ENCODE data around the gene SYNE2.
A peak's percentile ranks its signal among the peaks of the same experiment; 100 is the strongest.

SYNE2 gene

DNA sequence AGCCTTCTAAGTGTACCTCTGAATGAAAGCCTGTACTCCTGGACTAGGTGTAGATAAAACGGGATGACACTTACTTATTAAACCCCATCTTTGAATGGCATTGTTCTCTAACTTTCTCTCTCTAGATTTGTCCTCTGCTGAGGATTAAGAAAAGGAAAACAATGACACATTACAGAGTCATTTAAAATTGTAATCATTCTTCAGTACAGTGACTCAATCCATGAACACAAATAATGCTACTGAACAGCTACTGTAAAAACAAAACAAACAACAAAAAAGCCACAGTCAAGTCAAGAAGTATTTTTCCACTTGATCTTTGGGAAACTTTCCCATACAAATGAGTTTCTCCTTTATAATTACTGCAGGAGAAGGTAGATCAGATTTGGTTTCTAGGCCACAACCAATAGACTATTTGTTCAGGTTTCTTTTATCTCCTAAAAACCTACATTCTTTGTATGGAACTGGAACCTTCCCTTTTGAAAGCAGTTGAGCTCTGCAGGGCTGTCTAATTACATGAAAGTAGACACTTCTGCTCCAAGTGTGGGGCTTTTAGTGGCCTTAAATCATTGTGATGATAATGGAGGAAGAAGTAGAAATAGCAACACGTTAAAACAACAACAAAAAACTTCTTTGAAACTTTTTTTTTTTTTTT lies 222.3 kb downstream of the SYNE2 start:
- TF ChIP-seq, protein P1, sequence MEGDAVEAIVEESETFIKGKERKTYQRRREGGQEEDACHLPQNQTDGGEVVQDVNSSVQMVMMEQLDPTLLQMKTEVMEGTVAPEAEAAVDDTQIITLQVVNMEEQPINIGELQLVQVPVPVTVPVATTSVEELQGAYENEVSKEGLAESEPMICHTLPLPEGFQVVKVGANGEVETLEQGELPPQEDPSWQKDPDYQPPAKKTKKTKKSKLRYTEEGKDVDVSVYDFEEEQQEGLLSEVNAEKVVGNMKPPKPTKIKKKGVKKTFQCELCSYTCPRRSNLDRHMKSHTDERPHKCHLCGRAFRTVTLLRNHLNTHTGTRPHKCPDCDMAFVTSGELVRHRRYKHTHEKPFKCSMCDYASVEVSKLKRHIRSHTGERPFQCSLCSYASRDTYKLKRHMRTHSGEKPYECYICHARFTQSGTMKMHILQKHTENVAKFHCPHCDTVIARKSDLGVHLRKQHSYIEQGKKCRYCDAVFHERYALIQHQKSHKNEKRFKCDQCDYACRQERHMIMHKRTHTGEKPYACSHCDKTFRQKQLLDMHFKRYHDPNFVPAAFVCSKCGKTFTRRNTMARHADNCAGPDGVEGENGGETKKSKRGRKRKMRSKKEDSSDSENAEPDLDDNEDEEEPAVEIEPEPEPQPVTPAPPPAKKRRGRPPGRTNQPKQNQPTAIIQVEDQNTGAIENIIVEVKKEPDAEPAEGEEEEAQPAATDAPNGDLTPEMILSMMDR (IDR thresholded peaks at IDR 0.05; ENCODE audit: low read depth, low read length, missing control alignments), result no peak
- in situ Hi-C loops (cut with HindIII; ENCODE audit: low pct_ligation_motif_present, low sequenced_read_pairs), result no loop called here
- no peak overlapping the region for H3K27ac ChIP-seq
- H3K36me3 ChIP-seq (replicated peaks), result no peaks in the 10 kb centered on the region
- no peaks in the 10 kb centered on the region for H3K27me3 ChIP-seq (replicated peaks)
- no peak for DNase-seq
- no peak overlapping the region for H3K4me3 ChIP-seq (ENCODE audit: low read depth, low read length)

GRCh38 chr14:64075613-64076005 lies 222.8 kb downstream of the SYNE2 start:
- no peak overlapping the region for H3K27ac ChIP-seq
- in situ Hi-C loops (cut with HindIII; ENCODE audit: low pct_ligation_motif_present, low sequenced_read_pairs), result no loop called here
- H3K36me3 ChIP-seq (replicated peaks), result no peaks in the 10 kb centered on the region
- TF ChIP-seq, protein P1 (IDR thresholded peaks at IDR 0.05; ENCODE audit: low read depth, low read length, missing control alignments), result no peak
- H3K4me3 ChIP-seq (ENCODE audit: low read depth, low read length), result no peak overlapping the region
- DNase-seq, result no peak
- no peaks in the 10 kb centered on the region for H3K27me3 ChIP-seq (replicated peaks)

GRCh38 chr14:64080452-64080851 lies 227.6 kb downstream of the SYNE2 start:
- Histone ChIP-seq H3K4me3 (ENCODE audit: low read depth, low read length) (no peak overlapping the region), H3K27me3 (replicated peaks) (no peaks in the 10 kb centered on the region), H3K27ac (no peak overlapping the region), H3K36me3 (replicated peaks) (no peaks in the 10 kb centered on the region)
- TF ChIP-seq, protein P1 (IDR thresholded peaks at IDR 0.05; ENCODE audit: low read depth, low read length, missing control alignments), result no peak
- no peak for DNase-seq
- in situ Hi-C loops (cut with HindIII; ENCODE audit: low pct_ligation_motif_present, low sequenced_read_pairs), result no loop called here

GRCh38 chr14:64081174-64081746 lies 228.5 kb downstream of the SYNE2 start:
- H3K36me3 ChIP-seq (replicated peaks), result no peaks in the 10 kb centered on the region
- TF ChIP-seq, protein P1 (IDR thresholded peaks at IDR 0.05; ENCODE audit: low read depth, low read length, missing control alignments), result no peak
- DNase-seq, result no peak
- no peak overlapping the region for H3K27ac ChIP-seq
- H3K4me3 ChIP-seq (ENCODE audit: low read depth, low read length), result no peak overlapping the region
- H3K27me3 ChIP-seq (replicated peaks), result no peaks in the 10 kb centered on the region
- in situ Hi-C loops (cut with HindIII; ENCODE audit: low pct_ligation_motif_present, low sequenced_read_pairs), result no loop called here

DNA sequence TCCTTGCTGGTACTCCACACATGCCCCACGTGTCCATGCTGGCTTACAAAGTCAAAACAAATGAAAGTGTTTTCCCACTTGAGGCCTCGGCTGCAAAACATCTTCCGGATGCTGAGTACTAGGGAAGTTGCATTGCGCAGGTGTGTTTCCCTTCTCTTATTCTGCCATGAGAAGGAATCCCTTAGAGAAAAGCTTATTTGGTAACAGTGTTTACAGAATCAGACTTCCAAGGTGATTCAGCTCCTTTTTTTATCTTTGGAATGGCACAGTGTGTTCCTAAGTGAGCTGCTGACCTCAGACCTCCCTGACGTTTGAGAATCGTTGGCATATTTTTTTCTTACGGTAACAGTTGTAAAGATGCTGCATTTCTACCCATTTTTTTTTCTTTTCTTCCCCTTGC lies 230.0 kb downstream of the SYNE2 start:
- in situ Hi-C loops (cut with HindIII; ENCODE audit: low pct_ligation_motif_present, low sequenced_read_pairs), result no loop called here
- TF ChIP-seq, protein P1 (IDR thresholded peaks at IDR 0.05; ENCODE audit: low read depth, low read length, missing control alignments), result no peak
- DNase-seq, result peak; percentile 27
- H3K27ac ChIP-seq, result no peak overlapping the region
- H3K27me3 ChIP-seq (replicated peaks), result no peaks in the 10 kb centered on the region
- H3K4me3 ChIP-seq (ENCODE audit: low read depth, low read length), result no peak overlapping the region
- H3K36me3 ChIP-seq (replicated peaks), result no peaks in the 10 kb centered on the region

DNA sequence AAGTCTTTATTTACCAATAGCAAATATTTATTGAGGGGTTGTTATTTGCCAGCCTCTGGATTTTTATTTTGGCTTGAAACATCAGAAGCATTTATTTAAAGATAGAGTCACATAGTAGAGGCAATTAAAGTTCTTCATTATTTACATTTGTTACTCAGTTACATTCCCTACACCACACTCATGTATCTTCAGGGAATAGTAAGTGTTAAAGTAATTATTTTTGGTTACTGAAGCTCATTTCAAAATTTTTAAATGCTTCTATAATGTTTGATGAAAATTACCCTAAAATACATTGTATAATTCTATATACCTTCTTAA lies 235.8 kb downstream of the SYNE2 start:
- no peak overlapping the region for H3K4me3 ChIP-seq (ENCODE audit: low read depth, low read length)
- no peaks in the 10 kb centered on the region for H3K36me3 ChIP-seq (replicated peaks)
- DNase-seq, result no peak
- no peaks in the 10 kb centered on the region for H3K27me3 ChIP-seq (replicated peaks)
- H3K27ac ChIP-seq, result no peak overlapping the region
- TF ChIP-seq, protein P1 (IDR thresholded peaks at IDR 0.05; ENCODE audit: low read depth, low read length, missing control alignments), result no peak
- in situ Hi-C loops (cut with HindIII; ENCODE audit: low pct_ligation_motif_present, low sequenced_read_pairs), result no loop called here
